Heart right ventricle (tissue), 16 donors: ENCODE data around the gene SAP30. TPM values are rescaled to one million over a fixed set of nuclear protein-coding genes. Genes with fewer than 3 reads are reported as not detected.
A peak's percentile ranks its signal among the peaks of the same experiment; 100 is the strongest.

Experiments
- ATAC-seq, 8 donors: fragments of 200-7000 bp; cut with Tn5 transposase; one replicate each; pipeline ENCODE4 v1.9.1; 2020; ENCODE audit warnings: mild to moderate bottlenecking in 8 of 8, moderate library complexity in 8 of 8, moderate number of reproducible peaks in 1 of 8
- DNase-seq, 2 donors: peaks; one replicate each; pipeline ENCODE4 v3.0.0-alpha.2; 2020
- H3K27ac ChIP-seq, 10 donors: fragments of 200-600 bp; sonication (generic) in 2 of 10; one replicate each; pipeline versions ENCODE4 v1.5.0 to v1.8.0; 2020 to 2022; ENCODE audit warnings: mild to moderate bottlenecking in 3 of 10
- H3K27me3 ChIP-seq, 7 donors: fragments of 200-600 bp; one replicate each; pipeline ENCODE4 v1.8.0; 2021 to 2022; ENCODE audit warnings: mild to moderate bottlenecking in 2 of 7
- H3K36me3 ChIP-seq, 9 donors: fragments of 200-600 bp; sonication (generic) in 1 of 9; one replicate each; pipeline versions ENCODE4 v1.5.0 to v1.8.0; 2020 to 2022; ENCODE audit warnings: mild to moderate bottlenecking in 2 of 9
- H3K4me1 ChIP-seq, 9 donors: fragments of 200-600 bp; sonication (generic) in 1 of 9; one replicate each; pipeline versions ENCODE4 v1.5.0 to v1.8.0; 2020 to 2022; ENCODE audit warnings: mild to moderate bottlenecking in 4 of 9
- H3K4me3 ChIP-seq, 10 donors: fragments of 200-600 bp; sonication (generic) in 2 of 10; one replicate each; pipeline versions ENCODE4 v1.5.0 to v1.8.0; 2020 to 2022; ENCODE audit warnings: mild to moderate bottlenecking in 7 of 10, moderate library complexity in 2 of 10
- H3K9me3 ChIP-seq, 11 donors: fragments of 200-600 bp in 10 of 11; sonication (generic) in 2 of 11; one replicate each; pipeline versions ENCODE4 v1.5.0 to v1.8.0; 2013 to 2022; ENCODE audit warnings: mild to moderate bottlenecking in 2 of 11, control low read depth in 1 of 11, moderate library complexity in 1 of 11
- CTCF ChIP-seq, 9 donors: fragments of 200-600 bp; sonication (generic) in 2 of 9; IDR thresholded peaks; one replicate each; pipeline versions ENCODE4 v1.5.0 to v1.8.0; 2021 to 2022; ENCODE audit warnings: antibody characterized with exemption in 9 of 9, mild to moderate bottlenecking in 5 of 9, moderate library complexity in 1 of 9
- WGBS, 2 donors: extraction: QIAGEN DNeasy Blood & Tissue Kit; methylation state at CpG; one replicate each; pipeline ENCODE4 v1.1.7; 2013; ENCODE audit warnings: inconsistent platforms in 1 of 2; 5-methylcytosine and 5-hydroxymethylcytosine counted together
- intact Hi-C, 10 donors: fragments of 100-400 bp; cut with DNase I; formaldehyde crosslinking; loops; one replicate each; pipeline versions ENCODE4 v1.11.1 to v1.14.2; 2022
- polyA plus RNA-seq, 2 donors: library from polyadenylated mRNA; stranded (reverse); fragments of 200-250 nt; gene quantifications; one replicate each; pipeline ENCODE4 v1.2.3, GENCODE V29; 2013
- total RNA-seq, 10 donors: library from RNA; stranded (reverse); fragmentation: NEBNext Ultra II Directional in 3 of 10; extraction: Animal tissue kit (Norgen Biotek cat#: 25700) in 3 of 10; gene quantifications; one replicate each; pipeline versions ENCODE4 v1.2.1 to v1.2.4, GENCODE V29; 2021 to 2023
- donor health status: Arrhythmogenic right ventricular cardiomyopathy.
- donor health status: ischemic (EF 13 %, LVEDD 7.1; RV severe dilation, severe dysfunction).
- donor health status: healthy with polysubstance abuse.
- donor health status: DM: no; HTN: yes; CAD: no.
- donor health status: DM: no; HTN: no; CAD: no.
- donor health status: ischemic (EF 25% LVEDD 6.9; RV normal size, moderate dysfunction).
- donor health status: ischemic (EF 25% LVEDD 5.7; RV mildly dilated, moderate dysfunction).
- donor health status: healthy.
- donor health status: DM: yes; HTN: yes; CAD: no.
- donor health status: Ischemic cardiomyopathy.
- donor health status: ischemic (EF 35%, LVEDD 5.7; RV mildly dilated, moderate dysfunction).
- donor health status: nonischemic (EF 11% LVEDD 7.7; RV severe dilation, severe dysfunction).
- donor health status: DM: yes; HTN: yes; CAD: no.
- donor health status: PGD.
- donor health status: ischemic (EF 29% LVEDD 5.4; RV normal size, mild dysfunction).
- donor health status: nonischemic (EF 23%, LVEDD 6.1; RV moderate dilation, normal function).

Gene SAP30
- total and polyA plus RNA-seq, 12 donors: 4.0 to 22.2 (median 12.3) TPM

GRCh38 chr4:173343832-173344397 is 26.8 kb upstream of the SAP30 start:
- H3K4me3 ChIP-seq: no peak overlapping the region
- H3K27ac ChIP-seq: peak overlapping the region in 6 of 10 donors; percentile 2 to 60 (median 20)
- WGBS, 2 donors: 66 to 71% methylated on average over 3 of the region's 3 CpGs
- TF ChIP-seq CTCF (IDR thresholded peaks at IDR 0.05): no peak
- peaks cover 0 to 21% (median 0%) of the 10 kb centered on the region in 9 donors for H3K4me1 ChIP-seq
- intact Hi-C loops: no loop called here
- no peaks in the 10 kb centered on the region for H3K27me3 ChIP-seq
- no peak for DNase-seq
- peak in 3 of 8 donors; percentile 39 to 52 (median 42) for ATAC-seq
- H3K36me3 ChIP-seq: no peaks in the 10 kb centered on the region
- H3K9me3 ChIP-seq: no peaks in the 10 kb centered on the region

GRCh38 chr4:173345648-173346047 is 25.1 kb upstream of the SAP30 start:
- Histone ChIP-seq H3K4me1 (peaks cover 0 to 20% (median 0%) of the 10 kb centered on the region in 9 donors), H3K4me3 (no peak overlapping the region), H3K9me3 (no peaks in the 10 kb centered on the region), H3K36me3 (no peaks in the 10 kb centered on the region), H3K27me3 (no peaks in the 10 kb centered on the region), H3K27ac (no peak overlapping the region)
- DNase-seq (no peak), ATAC-seq (no peak)
- WGBS, 2 donors: 56 to 64% methylated on average over 2 of the region's 2 CpGs
- TF ChIP-seq CTCF (IDR thresholded peaks at IDR 0.05): no peak
- intact Hi-C loops: no loop called here

- Histone ChIP-seq H3K4me1 (peaks cover 0 to 15% (median 0%) of the 10 kb centered on the region in 9 donors), H3K4me3 (no peak overlapping the region)
Measured at GRCh38 chr4:173346074-173346473, 24.7 kb upstream of the SAP30 start.

GRCh38 chr4:173347467-173347866 is 23.3 kb upstream of the SAP30 start:
- H3K4me1 ChIP-seq: peaks cover 0 to 10% (median 0%) of the 10 kb centered on the region in 9 donors
- H3K9me3 ChIP-seq: no peaks in the 10 kb centered on the region
- no peak for DNase-seq
- ATAC-seq: no peak
- intact Hi-C loops: no loop called here
- no peaks in the 10 kb centered on the region for H3K27me3 ChIP-seq
- H3K4me3 ChIP-seq: no peak overlapping the region
- TF ChIP-seq CTCF (IDR thresholded peaks at IDR 0.05): no peak
- H3K36me3 ChIP-seq: no peaks in the 10 kb centered on the region
- H3K27ac ChIP-seq: no peak overlapping the region
- WGBS, 2 donors: 95 to 100% methylated on average over 1 of the region's 1 CpG

More at GRCh38 chr4:173346074-173346473, 24.7 kb upstream of the SAP30 start:
- Histone ChIP-seq H3K27ac (no peak overlapping the region), H3K27me3 (no peaks in the 10 kb centered on the region), H3K9me3 (no peaks in the 10 kb centered on the region), H3K36me3 (no peaks in the 10 kb centered on the region)
- WGBS, 2 donors: 48 to 88% methylated on average over 2 of the region's 2 CpGs
- no peak for TF ChIP-seq CTCF (IDR thresholded peaks at IDR 0.05)
- intact Hi-C loops: no loop called here
- DNase-seq (no peak), ATAC-seq (no peak)
